ENCODE data around the gene EAPP.

- TF ChIP-seq ZNF274 (IDR thresholded peaks at IDR 0.05; ENCODE audit: insufficient read depth, insufficient read length) (no peak), CREM (IDR thresholded peaks at IDR 0.05; ENCODE audit: low read depth) (no peak), RAD21 (IDR thresholded peaks at IDR 0.05; ENCODE audit: insufficient read depth, low read depth, low read length) (no peak), EZH2 (IDR thresholded peaks at IDR 0.05; ENCODE audit: borderline replicate concordance, control insufficient read depth, low read depth, low read length) (no peak)
- TF ChIP-seq, protein P1, sequence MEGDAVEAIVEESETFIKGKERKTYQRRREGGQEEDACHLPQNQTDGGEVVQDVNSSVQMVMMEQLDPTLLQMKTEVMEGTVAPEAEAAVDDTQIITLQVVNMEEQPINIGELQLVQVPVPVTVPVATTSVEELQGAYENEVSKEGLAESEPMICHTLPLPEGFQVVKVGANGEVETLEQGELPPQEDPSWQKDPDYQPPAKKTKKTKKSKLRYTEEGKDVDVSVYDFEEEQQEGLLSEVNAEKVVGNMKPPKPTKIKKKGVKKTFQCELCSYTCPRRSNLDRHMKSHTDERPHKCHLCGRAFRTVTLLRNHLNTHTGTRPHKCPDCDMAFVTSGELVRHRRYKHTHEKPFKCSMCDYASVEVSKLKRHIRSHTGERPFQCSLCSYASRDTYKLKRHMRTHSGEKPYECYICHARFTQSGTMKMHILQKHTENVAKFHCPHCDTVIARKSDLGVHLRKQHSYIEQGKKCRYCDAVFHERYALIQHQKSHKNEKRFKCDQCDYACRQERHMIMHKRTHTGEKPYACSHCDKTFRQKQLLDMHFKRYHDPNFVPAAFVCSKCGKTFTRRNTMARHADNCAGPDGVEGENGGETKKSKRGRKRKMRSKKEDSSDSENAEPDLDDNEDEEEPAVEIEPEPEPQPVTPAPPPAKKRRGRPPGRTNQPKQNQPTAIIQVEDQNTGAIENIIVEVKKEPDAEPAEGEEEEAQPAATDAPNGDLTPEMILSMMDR (IDR thresholded peaks at IDR 0.05 in 2 of 3, conservative IDR thresholded peaks at IDR 0.05 in 1 of 3; ENCODE audit: control insufficient read depth in 2 of 3, extremely low read depth in 1 of 3, insufficient read depth in 1 of 3, low read depth in 3 of 3, low read length in 3 of 3) = no peak
These were observed 32.3 kb upstream of the EAPP start for GRCh38 chr14:34571771-34572170.
